GM18508 (cell line): ENCODE data around the gene ST6GALNAC2.
"Not testable (repeated sequence)": the region's sequence is repeated elsewhere in the genome, so short reads cannot be mapped to it uniquely, and the experiment has no call there.

Experiments
- ATAC-seq: cut with Tn5 transposase; IDR thresholded peaks from one replicate; pipeline ENCODE4 v1.9.1; 2021; ENCODE audit warnings: moderate number of reproducible peaks; ENCODE audit not compliant: insufficient read depth, unreplicated experiment

Gene ST6GALNAC2

GRCh38 chr17:76585649-76586593 is at the start of gene ST6GALNAC2:
Gene ST6GALNAC2 (minus strand): TSS chr17:76585860. CDS start chr17:76585808, 52 bp downstream.
- no peak for ATAC-seq

- ATAC-seq = no peak
These were observed 49.4 kb upstream of the ST6GALNAC2 start for GRCh38 chr17:76635039-76635438.

GRCh38 chr17:76633628-76634328 is 48.1 kb upstream of the ST6GALNAC2 start:
- ATAC-seq = no peak

GRCh38 chr17:76631821-76632565 is 46.3 kb upstream of the ST6GALNAC2 start:
- ATAC-seq = no peak

GRCh38 chr17:76630151-76630550 is 44.5 kb upstream of the ST6GALNAC2 start:
- ATAC-seq = no peak

- no peak for ATAC-seq
These were observed 41.9 kb upstream of the ST6GALNAC2 start for GRCh38 chr17:76627510-76627909.

- ATAC-seq = no peak
These were observed 40.8 kb upstream of the ST6GALNAC2 start for GRCh38 chr17:76626442-76626841.

- no peak for ATAC-seq
These were observed 39.8 kb upstream of the ST6GALNAC2 start for GRCh38 chr17:76625496-76625895.

GRCh38 chr17:76623271-76624146 is 37.8 kb upstream of the ST6GALNAC2 start:
- no peak for ATAC-seq

- ATAC-seq = no peak
These were observed 32.2 kb upstream of the ST6GALNAC2 start for GRCh38 chr17:76617838-76618237.

GRCh38 chr17:76614912-76615617 is 29.4 kb upstream of the ST6GALNAC2 start:
- ATAC-seq = no peak

- ATAC-seq = not testable (repeated sequence)
These were observed 28.6 kb upstream of the ST6GALNAC2 start for GRCh38 chr17:76614064-76614759.

- no peak for ATAC-seq
These were observed 27.6 kb upstream of the ST6GALNAC2 start for GRCh38 chr17:76612977-76613851.

- no peak for ATAC-seq
These were observed 26.8 kb upstream of the ST6GALNAC2 start for GRCh38 chr17:76612465-76612864.

- no peak for ATAC-seq
These were observed 26.1 kb upstream of the ST6GALNAC2 start for GRCh38 chr17:76611758-76612157.

- not testable (repeated sequence) for ATAC-seq
These were observed 25.6 kb upstream of the ST6GALNAC2 start for GRCh38 chr17:76611080-76611749.

- ATAC-seq = not testable (repeated sequence)
These were observed 21.0 kb upstream of the ST6GALNAC2 start for GRCh38 chr17:76606685-76607084.
